HL-60 (cell line): ENCODE results near the gene CD72.

ENCODE experiments used
- POLR2AphosphoS5 ChIP-seq: IDR thresholded peaks from 2 replicates; pipeline ENCODE4 v1.6.1; 2012; ENCODE audit warnings: low read depth
- TF ChIP-seq, protein P1 (sequence below): IDR thresholded peaks from one replicate; pipeline ENCODE4 v1.5.1; 2011; ENCODE audit warnings: low read length, control low read depth, inconsistent platforms; ENCODE audit not compliant: insufficient read depth

DNA sequence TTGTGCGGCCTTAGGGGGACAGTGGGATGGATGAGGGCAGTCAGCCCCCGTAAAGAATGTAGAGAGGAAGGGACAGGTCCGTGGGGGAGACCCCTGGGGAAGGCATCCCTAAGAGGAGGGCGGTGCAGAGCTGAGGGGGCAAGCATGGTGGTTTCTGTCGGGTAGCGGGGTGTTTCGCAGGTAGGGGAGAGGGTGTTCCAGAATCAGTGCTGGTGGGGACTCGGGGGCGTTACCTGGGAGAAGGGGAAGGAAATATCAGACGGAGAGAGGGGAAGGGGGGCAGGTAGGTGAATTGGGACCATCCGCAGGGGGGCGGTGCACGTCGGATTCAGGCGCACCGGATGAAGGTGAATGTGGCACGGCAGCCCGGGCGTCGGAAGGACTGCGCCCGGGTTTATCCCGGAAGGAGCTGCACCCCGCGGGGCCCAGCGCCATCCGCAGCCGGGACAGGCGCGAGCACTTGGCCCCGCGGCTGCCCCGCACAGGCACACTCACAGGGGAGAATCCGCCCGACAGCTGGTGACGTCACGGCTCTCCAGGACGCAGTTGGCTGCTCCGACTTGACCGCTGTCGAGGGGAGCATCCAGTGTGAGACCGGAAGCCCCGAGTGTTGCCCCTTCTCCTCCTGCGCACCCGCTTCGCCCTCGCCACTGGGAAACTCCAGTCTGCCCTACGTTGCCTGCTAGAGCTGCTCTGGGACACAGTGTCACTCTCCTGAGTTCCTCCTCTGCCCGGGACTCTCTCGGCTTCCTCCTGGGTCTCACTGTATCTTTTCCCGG, 1.3 kb downstream of the CD72 start:
- TF ChIP-seq POLR2AphosphoS5, result no peak
- TF ChIP-seq, protein P1, sequence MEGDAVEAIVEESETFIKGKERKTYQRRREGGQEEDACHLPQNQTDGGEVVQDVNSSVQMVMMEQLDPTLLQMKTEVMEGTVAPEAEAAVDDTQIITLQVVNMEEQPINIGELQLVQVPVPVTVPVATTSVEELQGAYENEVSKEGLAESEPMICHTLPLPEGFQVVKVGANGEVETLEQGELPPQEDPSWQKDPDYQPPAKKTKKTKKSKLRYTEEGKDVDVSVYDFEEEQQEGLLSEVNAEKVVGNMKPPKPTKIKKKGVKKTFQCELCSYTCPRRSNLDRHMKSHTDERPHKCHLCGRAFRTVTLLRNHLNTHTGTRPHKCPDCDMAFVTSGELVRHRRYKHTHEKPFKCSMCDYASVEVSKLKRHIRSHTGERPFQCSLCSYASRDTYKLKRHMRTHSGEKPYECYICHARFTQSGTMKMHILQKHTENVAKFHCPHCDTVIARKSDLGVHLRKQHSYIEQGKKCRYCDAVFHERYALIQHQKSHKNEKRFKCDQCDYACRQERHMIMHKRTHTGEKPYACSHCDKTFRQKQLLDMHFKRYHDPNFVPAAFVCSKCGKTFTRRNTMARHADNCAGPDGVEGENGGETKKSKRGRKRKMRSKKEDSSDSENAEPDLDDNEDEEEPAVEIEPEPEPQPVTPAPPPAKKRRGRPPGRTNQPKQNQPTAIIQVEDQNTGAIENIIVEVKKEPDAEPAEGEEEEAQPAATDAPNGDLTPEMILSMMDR, result no peak
